IMR-90 (cell line): ENCODE results near the gene SPOCK3. TPM values are rescaled to one million over a fixed set of nuclear protein-coding genes. Genes with fewer than 3 reads are reported as not detected.

Experiments
- ATAC-seq: fragments of 200-7000 bp; cut with Tn5 transposase; 2 replicates; pipeline ENCODE4 v1.9.1; 2020; ENCODE audit warnings: low read depth, mild to moderate bottlenecking, moderate library complexity
- BruUV-seq: library from RNA; stranded (reverse); fragments of 400-500 nt; replicated peaks from 2 replicates; lab custom pipeline; 2021; lab: Mats Ljungman, UMichigan
- CTCF ChIA-PET: fragments of 300-600 bp; formaldehyde crosslinking; extraction: SDS; loops from one replicate; lab custom pipeline; 2021; ENCODE audit warnings: antibody characterized with exemption; lab: Yijun Ruan, JAX
- POLR2A ChIA-PET: fragments of 300-600 bp; sonication (Branson Sonifier 250); formaldehyde crosslinking; loops from one replicate; lab custom pipeline; 2022; ENCODE audit warnings: antibody characterized with exemption; ENCODE audit not compliant: unreplicated experiment; lab: Charles Lee
- DNase-seq: peaks from one replicate; pipeline ENCODE4 v3.0.0; 2013
- H2AFZ ChIP-seq: replicated peaks from 2 replicates; pipeline ENCODE3; 2013; ENCODE audit warnings: low read length, mild to moderate bottlenecking; ENCODE audit not compliant: poor library complexity
- H2AK5ac ChIP-seq: 2 replicates; pipeline ENCODE4 v1.6.1; 2013; ENCODE audit warnings: low read depth, low read length, inconsistent platforms
- H2AK9ac ChIP-seq: replicated peaks from 2 replicates; pipeline ENCODE3; 2013; ENCODE audit warnings: mild to moderate bottlenecking, low read depth, low read length, moderate library complexity; ENCODE audit not compliant: poor library complexity
- H2BK120ac ChIP-seq: 2 replicates; pipeline ENCODE4 v1.6.1; 2013; ENCODE audit warnings: low read depth, low read length, inconsistent platforms
- H2BK15ac ChIP-seq: 3 replicates; pipeline ENCODE4 v1.6.1; 2013; ENCODE audit warnings: low read depth, low read length, inconsistent platforms
- H2BK20ac ChIP-seq: 2 replicates; pipeline ENCODE4 v1.6.1; 2013; ENCODE audit warnings: low read depth, mild to moderate bottlenecking, inconsistent platforms, low read length, moderate library complexity
- H2BK5ac ChIP-seq: 2 replicates; pipeline ENCODE4 v1.6.1; 2013; ENCODE audit warnings: mild to moderate bottlenecking, low read depth, low read length, inconsistent platforms; ENCODE audit not compliant: poor library complexity, severe bottlenecking
- H3K14ac ChIP-seq: replicated peaks from 2 replicates; pipeline ENCODE4 v1.6.1; 2013; ENCODE audit warnings: low read depth, low read length, inconsistent platforms
- H3K18ac ChIP-seq: 2 replicates; pipeline ENCODE4 v1.6.1; 2013; ENCODE audit warnings: low read depth, low read length, control low read depth
- H3K23ac ChIP-seq: 2 replicates; pipeline ENCODE4 v1.6.1; 2013; ENCODE audit warnings: low read depth, low read length, inconsistent platforms
- H3K27ac ChIP-seq: 2 replicates; pipeline ENCODE4 v1.5.1; 2013; ENCODE audit warnings: mild to moderate bottlenecking, control low read depth, low read length; ENCODE audit not compliant: insufficient read depth
- H3K27me3 ChIP-seq: 2 replicates; pipeline ENCODE4 v1.6.1; 2013; ENCODE audit warnings: low read length; ENCODE audit not compliant: control insufficient read depth, insufficient read depth
- H3K36me3 ChIP-seq: 2 replicates; pipeline ENCODE4 v1.6.1; 2013; ENCODE audit warnings: low read length, mixed read lengths; ENCODE audit not compliant: control insufficient read depth, insufficient read depth
- H3K4ac ChIP-seq: 2 replicates; pipeline ENCODE4 v1.6.1; 2013; ENCODE audit warnings: low read depth, low read length, inconsistent platforms
- H3K4me1 ChIP-seq: 2 replicates; pipeline ENCODE4 v1.6.1; 2013; ENCODE audit warnings: low read length, mixed read lengths; ENCODE audit not compliant: control insufficient read depth, insufficient read depth
- H3K4me2 ChIP-seq: 2 replicates; pipeline ENCODE4 v1.6.1; 2013; ENCODE audit warnings: low read depth, mild to moderate bottlenecking, control low read depth, low read length, moderate library complexity
- H3K4me3 ChIP-seq: 2 replicates; pipeline ENCODE4 v1.5.1; 2013; ENCODE audit warnings: low read depth, mild to moderate bottlenecking, control low read depth, low read length, moderate library complexity; ENCODE audit not compliant: insufficient read depth
- H3K56ac ChIP-seq: 2 replicates; pipeline ENCODE4 v1.6.1; 2013; ENCODE audit warnings: low read length, inconsistent platforms; ENCODE audit not compliant: insufficient read depth; ENCODE audit errors: extremely low read depth
- H3K79me1 ChIP-seq, 2 experiments: 2 replicates each; pipeline ENCODE4 v1.6.1; 2013; ENCODE audit warnings: low read length in 2 of 2, inconsistent platforms in 1 of 2, low read depth in 1 of 2
- H3K9ac ChIP-seq: 2 replicates; pipeline ENCODE4 v1.6.1; 2013; ENCODE audit warnings: low read depth, low read length, control low read depth
- H3K9me1 ChIP-seq: 2 replicates; pipeline ENCODE4 v1.6.1; 2013; ENCODE audit warnings: low read length, inconsistent platforms; ENCODE audit not compliant: insufficient read depth
- H3K9me3 ChIP-seq: 2 replicates; pipeline ENCODE4 v1.6.1; 2013; ENCODE audit warnings: low read length; ENCODE audit not compliant: control insufficient read depth, insufficient read depth
- H4K20me1 ChIP-seq: 2 replicates; pipeline ENCODE4 v1.6.1; 2013; ENCODE audit warnings: low read length, inconsistent platforms; ENCODE audit not compliant: insufficient read depth
- H4K5ac ChIP-seq: 2 replicates; pipeline ENCODE4 v1.6.1; 2013; ENCODE audit warnings: mild to moderate bottlenecking, low read depth, low read length, control low read depth
- H4K8ac ChIP-seq, 2 experiments: 2 replicates each; pipeline ENCODE4 v1.6.1; 2013; ENCODE audit warnings: low read depth in 2 of 2, low read length in 2 of 2, control low read depth in 1 of 2, inconsistent platforms in 1 of 2
- H4K91ac ChIP-seq: 2 replicates; pipeline ENCODE4 v1.6.1; 2013; ENCODE audit warnings: low read depth, low read length, inconsistent platforms; ENCODE audit not compliant: insufficient read depth
- CEBPB ChIP-seq: IDR thresholded peaks from 2 replicates; pipeline ENCODE4 v1.6.1; 2012; ENCODE audit warnings: low read depth, low read length, improper control_type of control experiment
- CHD1 ChIP-seq: IDR thresholded peaks from 2 replicates; pipeline ENCODE4 v1.6.1; 2012; ENCODE audit warnings: low read depth, low read length, improper control_type of control experiment
- CTCF ChIP-seq: conservative IDR thresholded peaks from 2 replicates; pipeline ENCODE4 v1.5.1; 2012; ENCODE audit warnings: mild to moderate bottlenecking, low read depth, low read length, improper control_type of control experiment
- ELK1 ChIP-seq: fragments of 150-350 bp; IDR thresholded peaks from 2 replicates; pipeline ENCODE4 v1.6.1; 2016; ENCODE audit warnings: low read depth, mild to moderate bottlenecking, low read length, moderate library complexity, borderline replicate concordance
- FOS ChIP-seq: fragments of 150-350 bp; IDR thresholded peaks from 2 replicates; pipeline ENCODE4 v1.6.1; 2016; ENCODE audit warnings: low read depth, low read length
- MAFK ChIP-seq: IDR thresholded peaks from 2 replicates; pipeline ENCODE4 v1.6.1; 2012; ENCODE audit warnings: low read depth, low read length, improper control_type of control experiment
- MXI1 ChIP-seq: IDR thresholded peaks from 2 replicates; pipeline ENCODE4 v1.6.1; 2012; ENCODE audit warnings: low read depth, mild to moderate bottlenecking, low read length, moderate library complexity, borderline replicate concordance
- NFE2L2 ChIP-seq: fragments of 150-350 bp; IDR thresholded peaks from 2 replicates; pipeline ENCODE4 v1.6.1; 2016; ENCODE audit warnings: low read depth, mild to moderate bottlenecking, low read length
- RCOR1 ChIP-seq: IDR thresholded peaks from 2 replicates; pipeline ENCODE4 v1.6.1; 2012; ENCODE audit warnings: mild to moderate bottlenecking, low read length, improper control_type of control experiment; ENCODE audit not compliant: insufficient replicate concordance
- RFX5 ChIP-seq: IDR thresholded peaks from 2 replicates; pipeline ENCODE4 v1.8.0; 2012; ENCODE audit warnings: low read depth, mild to moderate bottlenecking, low read length, moderate library complexity
- USF2 ChIP-seq: fragments of 150-350 bp; IDR thresholded peaks from 2 replicates; pipeline ENCODE4 v1.6.1; 2017; ENCODE audit warnings: mild to moderate bottlenecking, antibody characterized with exemption, low read length, low read depth
- WGBS, 2 experiments: methylation state at CpG; one replicate each; pipeline versions ENCODE4 v1.1.5 to v1.1.7; 2013; ENCODE audit warnings: missing lambda C conversion rate in 2 of 2; ENCODE audit not compliant: insufficient read length in 1 of 2; ENCODE audit errors: extremely low coverage in 2 of 2; 5-methylcytosine and 5-hydroxymethylcytosine counted together
- dilution Hi-C: fragments of 300-500 bp; cut with HindIII; formaldehyde crosslinking; loops from one replicate; pipeline ENCODE4 v1.14.3; 2018; ENCODE audit warnings: low sequenced_read_pairs; ENCODE audit not compliant: unreplicated experiment
- in situ Hi-C: fragments of 300-500 bp; cut with MboI; formaldehyde crosslinking; loops from 3 replicates; pipeline ENCODE4 v1.14.3; 2019; ENCODE audit warnings: low sequenced_read_pairs, inconsistent platforms, mixed read lengths
- intact Hi-C: fragments of 100-400 bp; cut with micrococcal nuclease; formaldehyde crosslinking; loops from 2 replicates; pipeline ENCODE4 v1.10.0; 2022
- polyA plus RNA-seq, 3 experiments: library from polyadenylated mRNA; depleted of rRNA; stranded (reverse); fragments of >200 nt; gene quantifications; 2 replicates each; pipeline ENCODE4 v1.2.3, GENCODE V29; 2012; ENCODE audit warnings: low replicate concordance in 1 of 3
- total RNA-seq: library from RNA; depleted of rRNA; stranded (reverse); fragments of >200 nt; gene quantifications from 2 replicates; pipeline ENCODE4 v1.2.3, GENCODE V29; 2012

SPOCK3 gene
- total and polyA plus RNA-seq, 2 of the 4 experiments (the other 2 are of a cell fraction), result not detected

GRCh38 chr4:166823126-166823525 is 411.2 kb downstream of the SPOCK3 start:
- no peak for DNase-seq

More at GRCh38 chr4:166823126-166823525, 411.2 kb downstream of the SPOCK3 start:
- Histone ChIP-seq H2AFZ (no peak overlapping the region), H4K8ac (no peak overlapping the region), H3K23ac (no peak overlapping the region), H2BK5ac (no peak overlapping the region), H3K4me1 (no peaks in the 10 kb centered on the region), H3K14ac (no peak overlapping the region), H2AK5ac (no peak overlapping the region), H3K27ac (no peak overlapping the region), H4K91ac (no peak overlapping the region), H3K18ac (no peak overlapping the region), H3K36me3 (no peaks in the 10 kb centered on the region), H3K27me3 (no peaks in the 10 kb centered on the region), H3K4me3 (no peak overlapping the region), H2BK120ac (no peak overlapping the region), H2BK20ac (no peak overlapping the region), H4K20me1 (no peaks in the 10 kb centered on the region), H3K4me2 (no peak overlapping the region), H4K5ac (no peak overlapping the region), H3K79me1 (no peaks in the 10 kb centered on the region), H3K9ac (no peak overlapping the region), H3K9me1 (no peaks in the 10 kb centered on the region), H2AK9ac (no peak overlapping the region), H3K4ac (no peak overlapping the region), H3K56ac (no peak overlapping the region), H2BK15ac (no peak overlapping the region), H3K9me3 (peaks cover 5% of the 10 kb centered on the region; the same call in 1 of the 2 replicates)
- no peak for ATAC-seq
- in situ Hi-C loops (no loop called here), intact Hi-C loops (no loop called here), dilution Hi-C loops (no loop called here)
- no TSS peak for BruUV-seq
- ChIA-PET CTCF (no interaction called here), POLR2A (no interaction called here)
- no CpG with 5 or more reads among the region's 1 CpG for WGBS, 2 experiments
- TF ChIP-seq RFX5 (no peak), CHD1 (no peak), ELK1 (no peak), FOS (no peak), RCOR1 (no peak), NFE2L2 (no peak), MXI1 (no peak), CEBPB (no peak), MAFK (no peak), CTCF (no peak), USF2 (no peak)
